ENCODE data around the gene ADAT1. TPM values are rescaled to one million over a fixed set of nuclear protein-coding genes. Genes with fewer than 3 reads are reported as not detected.

ADAT1 gene
- total RNA-seq, 1 experiment from 2014 or later = 44.2 TPM

DNA sequence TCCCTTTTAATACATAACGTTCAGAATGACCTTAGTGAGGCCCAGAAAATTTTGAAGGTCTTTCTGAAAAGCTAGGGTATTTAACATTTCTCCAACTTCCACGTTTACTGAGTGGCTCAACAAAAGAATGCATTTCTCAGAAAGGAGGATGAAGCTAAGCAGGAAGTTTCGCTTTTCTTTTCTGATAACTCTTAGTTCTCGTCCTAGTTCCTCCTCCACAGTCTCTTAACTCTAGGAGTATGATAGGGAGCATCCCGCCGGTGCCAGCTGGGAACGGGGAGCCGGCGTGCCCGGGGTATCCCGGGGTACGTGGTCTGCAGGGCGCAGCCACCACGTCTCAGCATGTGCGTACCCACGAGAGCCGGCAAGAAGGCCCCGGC lies 24.0 kb upstream of the ADAT1 start:
- H3K36me3 ChIP-seq (ENCODE audit: control insufficient read depth in 1 of 2, insufficient read depth in 2 of 2, low read length in 2 of 2) = peaks cover 11 to 28% of the 10 kb centered on the region in 2 experiments; a peak in 3 of 4 replicates
- H3K27ac ChIP-seq (ENCODE audit: low read depth, low read length) = peak overlapping the region; percentile 89
- H3K27me3 ChIP-seq (ENCODE audit: insufficient read depth, low read length) = no peaks in the 10 kb centered on the region
- BruUV-seq (replicated peaks) = TSS peak; percentile 60
- peak overlapping the region; percentile 90 to 94 for H3K4me3 ChIP-seq (replicated peaks in 1 of 2; ENCODE audit: low read depth in 1 of 2, low read length in 2 of 2)
- H2AFZ ChIP-seq (ENCODE audit: low read depth, low read length, poor library complexity, severe bottlenecking) = no peak overlapping the region
- no peaks in the 10 kb centered on the region for H3K9me2 ChIP-seq (ENCODE audit: insufficient read depth)
- ATAC-seq (peak; percentile 56), DNase-seq (ENCODE audit: low read depth, low spot score) (no peak)
- TF ChIP-seq, protein P1, sequence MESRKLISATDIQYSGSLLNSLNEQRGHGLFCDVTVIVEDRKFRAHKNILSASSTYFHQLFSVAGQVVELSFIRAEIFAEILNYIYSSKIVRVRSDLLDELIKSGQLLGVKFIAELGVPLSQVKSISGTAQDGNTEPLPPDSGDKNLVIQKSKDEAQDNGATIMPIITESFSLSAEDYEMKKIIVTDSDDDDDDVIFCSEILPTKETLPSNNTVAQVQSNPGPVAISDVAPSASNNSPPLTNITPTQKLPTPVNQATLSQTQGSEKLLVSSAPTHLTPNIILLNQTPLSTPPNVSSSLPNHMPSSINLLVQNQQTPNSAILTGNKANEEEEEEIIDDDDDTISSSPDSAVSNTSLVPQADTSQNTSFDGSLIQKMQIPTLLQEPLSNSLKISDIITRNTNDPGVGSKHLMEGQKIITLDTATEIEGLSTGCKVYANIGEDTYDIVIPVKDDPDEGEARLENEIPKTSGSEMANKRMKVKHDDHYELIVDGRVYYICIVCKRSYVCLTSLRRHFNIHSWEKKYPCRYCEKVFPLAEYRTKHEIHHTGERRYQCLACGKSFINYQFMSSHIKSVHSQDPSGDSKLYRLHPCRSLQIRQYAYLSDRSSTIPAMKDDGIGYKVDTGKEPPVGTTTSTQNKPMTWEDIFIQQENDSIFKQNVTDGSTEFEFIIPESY (IDR thresholded peaks at IDR 0.05; ENCODE audit: extremely low read depth, insufficient replicate concordance, low read length) = no peak
- POLR2A ChIA-PET = interaction anchor here (0.9 to 1.6 kb wide), 6 partner anchors 12 to 1524 kb away, joined by 3 to 12 read pairs (median 3); partner anchors contain the start of gene ADAT1
- intact Hi-C loops (cut with micrococcal nuclease) = loop anchor here (1.0 to 2.0 kb wide), 2 partner anchors 24 to 117 kb away; partner anchors contain the start of gene ADAT1
- H3K4me1 ChIP-seq (ENCODE audit: control insufficient read depth in 1 of 2, insufficient read depth in 2 of 2, low read length in 2 of 2) = peaks cover 8 to 28% of the 10 kb centered on the region in 2 experiments
- peak overlapping the region; percentile 91 for H3K4me2 ChIP-seq (ENCODE audit: low read length)
- no peaks in the 10 kb centered on the region for H3K9me3 ChIP-seq (ENCODE audit: control insufficient read depth in 1 of 2, insufficient read depth in 1 of 2, low read depth in 1 of 2, low read length in 2 of 2)
- RAD21 ChIA-PET (ENCODE audit: low non-redundant PET in 1 of 2, low total read pairs in 2 of 2, uncharacterized antibody in 2 of 2, unreplicated experiment in 2 of 2) = interaction anchor here (1.1 to 2.3 kb wide), 2 partner anchors 117 kb away, joined by 4 to 8 read pairs; no protein-coding TSS in a partner anchor
- H3K9ac ChIP-seq (ENCODE audit: low read length) = peak overlapping the region; percentile 99
- H4K20me1 ChIP-seq (ENCODE audit: insufficient read depth) = peaks cover 22% of the 10 kb centered on the region; the same call in 1 of the 2 replicates
- CTCF ChIA-PET = interaction anchor here (1.6 kb wide), 1 partner anchor 117 kb away, joined by 5 read pairs; no protein-coding TSS in a partner anchor
- peaks cover 95% of the 10 kb centered on the region for H3K79me2 ChIP-seq (ENCODE audit: insufficient read depth, low read length)

DNA sequence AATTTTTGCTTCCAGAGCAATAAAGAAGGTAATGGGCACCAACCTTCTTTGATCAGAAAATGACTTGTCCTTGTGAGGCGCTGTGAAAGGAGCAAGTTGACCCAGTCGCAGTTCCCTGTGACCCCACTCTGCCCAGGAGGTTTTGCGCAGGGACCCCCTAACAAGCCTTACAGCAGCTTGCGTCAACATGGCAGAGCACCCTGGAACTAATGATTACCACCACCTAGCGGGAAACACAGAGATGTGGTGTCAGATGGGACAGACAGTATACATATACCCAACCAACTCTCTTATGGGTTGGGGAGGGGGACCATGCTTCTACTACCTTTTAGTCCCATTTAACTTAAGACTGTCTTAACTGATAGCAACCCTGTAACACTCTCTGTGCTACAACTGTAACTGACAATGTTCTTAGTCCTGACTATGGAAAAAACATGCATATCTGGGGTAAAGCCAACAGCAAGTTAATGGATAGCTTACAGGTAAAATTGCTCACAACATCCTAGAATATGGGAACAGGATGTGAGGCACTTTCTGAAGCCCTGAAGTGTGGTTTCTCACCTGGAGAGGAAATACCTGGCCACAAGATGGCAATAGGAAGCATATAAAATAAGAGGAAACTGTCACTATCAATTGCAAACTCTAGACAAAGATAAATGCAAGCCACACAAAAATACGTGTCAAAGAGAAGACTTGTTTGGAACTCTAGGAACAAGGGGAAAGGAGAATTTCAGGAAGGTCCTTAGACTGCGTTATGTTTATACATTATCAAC lies 21.3 kb upstream of the ADAT1 start:
- no peak for TF ChIP-seq ZFX (IDR thresholded peaks at IDR 0.05)
- TF ChIP-seq, protein P2, sequence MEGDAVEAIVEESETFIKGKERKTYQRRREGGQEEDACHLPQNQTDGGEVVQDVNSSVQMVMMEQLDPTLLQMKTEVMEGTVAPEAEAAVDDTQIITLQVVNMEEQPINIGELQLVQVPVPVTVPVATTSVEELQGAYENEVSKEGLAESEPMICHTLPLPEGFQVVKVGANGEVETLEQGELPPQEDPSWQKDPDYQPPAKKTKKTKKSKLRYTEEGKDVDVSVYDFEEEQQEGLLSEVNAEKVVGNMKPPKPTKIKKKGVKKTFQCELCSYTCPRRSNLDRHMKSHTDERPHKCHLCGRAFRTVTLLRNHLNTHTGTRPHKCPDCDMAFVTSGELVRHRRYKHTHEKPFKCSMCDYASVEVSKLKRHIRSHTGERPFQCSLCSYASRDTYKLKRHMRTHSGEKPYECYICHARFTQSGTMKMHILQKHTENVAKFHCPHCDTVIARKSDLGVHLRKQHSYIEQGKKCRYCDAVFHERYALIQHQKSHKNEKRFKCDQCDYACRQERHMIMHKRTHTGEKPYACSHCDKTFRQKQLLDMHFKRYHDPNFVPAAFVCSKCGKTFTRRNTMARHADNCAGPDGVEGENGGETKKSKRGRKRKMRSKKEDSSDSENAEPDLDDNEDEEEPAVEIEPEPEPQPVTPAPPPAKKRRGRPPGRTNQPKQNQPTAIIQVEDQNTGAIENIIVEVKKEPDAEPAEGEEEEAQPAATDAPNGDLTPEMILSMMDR (IDR thresholded peaks at IDR 0.05 in 2 of 3, conservative IDR thresholded peaks at IDR 0.05 in 1 of 3; ENCODE audit: borderline replicate concordance in 1 of 3, insufficient read depth in 1 of 3, low read depth in 2 of 3, low read length in 2 of 3) = peak in 1 of 3 experiments; percentile 34; a peak in 2 of 6 replicates
- Histone ChIP-seq H2AFZ (ENCODE audit: low read depth, low read length, poor library complexity, severe bottlenecking) (no peak overlapping the region), H4K20me1 (ENCODE audit: insufficient read depth) (peaks cover 22% of the 10 kb centered on the region; the same call in 1 of the 2 replicates), H3K9ac (ENCODE audit: low read length) (no peak overlapping the region), H3K27ac (ENCODE audit: low read depth, low read length) (no peak overlapping the region), H3K9me3 (ENCODE audit: control insufficient read depth in 1 of 2, insufficient read depth in 1 of 2, low read depth in 1 of 2, low read length in 2 of 2) (no peaks in the 10 kb centered on the region), H3K4me2 (ENCODE audit: low read length) (peak overlapping the region; percentile 91; the same call in 1 of the 2 replicates), H3K4me3 (replicated peaks in 1 of 2; ENCODE audit: low read depth in 1 of 2, low read length in 2 of 2) (no peak overlapping the region), H3K4me1 (ENCODE audit: control insufficient read depth in 1 of 2, insufficient read depth in 2 of 2, low read length in 2 of 2) (peaks cover 4 to 22% of the 10 kb centered on the region in 2 experiments), H3K27me3 (ENCODE audit: insufficient read depth, low read length) (no peaks in the 10 kb centered on the region), H3K9me2 (ENCODE audit: insufficient read depth) (no peaks in the 10 kb centered on the region), H3K79me2 (ENCODE audit: insufficient read depth, low read length) (peaks cover 95% of the 10 kb centered on the region), H3K36me3 (ENCODE audit: control insufficient read depth in 1 of 2, insufficient read depth in 2 of 2, low read length in 2 of 2) (peaks cover 28 to 54% of the 10 kb centered on the region in 2 experiments)
- ChIA-PET RAD21 (ENCODE audit: low non-redundant PET in 1 of 2, low total read pairs in 2 of 2, uncharacterized antibody in 2 of 2, unreplicated experiment in 2 of 2) (no interaction called here), POLR2A (no interaction called here), CTCF (interaction anchor here (1.0 to 1.1 kb wide), 2 partner anchors 119 to 1527 kb away, joined by 3 read pairs; no protein-coding TSS in a partner anchor)
- BruUV-seq (replicated peaks) = no TSS peak
- intact Hi-C loops (cut with micrococcal nuclease) = loop anchor here (5.0 kb wide), 1 partner anchor 1528 kb away; no protein-coding TSS in a partner anchor
- DNase-seq (ENCODE audit: low read depth, low spot score) (no peak), ATAC-seq (no peak)
